ENCODE data around the gene MOGAT1. TPM values are rescaled to one million over a fixed set of nuclear protein-coding genes. Genes with fewer than 3 reads are reported as not detected.
A peak's percentile ranks its signal among the peaks of the same experiment; 100 is the strongest.
"Not testable (repeated sequence)": the region's sequence is repeated elsewhere in the genome, so short reads cannot be mapped to it uniquely, and the experiment has no call there.

MOGAT1 gene
- total RNA-seq, 1 donor from 2014 or later, result not detected

GRCh38 chr2:222713002-222713401 is 41.5 kb downstream of the MOGAT1 start:
- no peak overlapping the region for H3K4me3 ChIP-seq (ENCODE audit: insufficient read depth, low read depth, low read length)
- no peaks in the 10 kb centered on the region for H3K27me3 Mint-ChIP-seq (ENCODE audit: low read depth, unreplicated experiment)
- H3K4me2 ChIP-seq (ENCODE audit: low read length), result no peak overlapping the region
- no peak overlapping the region for H2AFZ ChIP-seq (ENCODE audit: low read depth, low read length)
- H3K79me2 ChIP-seq (ENCODE audit: insufficient read depth, low read length), result no peaks in the 10 kb centered on the region
- no peaks in the 10 kb centered on the region for H3K36me3 ChIP-seq (ENCODE audit: insufficient read depth, low read length)
- H3K27me3 ChIP-seq (ENCODE audit: insufficient read depth, low read length), result no peaks in the 10 kb centered on the region
- H3K4me3 Mint-ChIP-seq (ENCODE audit: unreplicated experiment), result no peak overlapping the region
- TF ChIP-seq CTCF (IDR thresholded peaks at IDR 0.05; ENCODE audit: insufficient read depth, low read depth, low read length), result no peak
- TF ChIP-seq EZH2 (IDR thresholded peaks at IDR 0.05; ENCODE audit: insufficient read depth, low read length), result no peak
- H3K9ac ChIP-seq (ENCODE audit: low read length), result no peak overlapping the region
- no peak for FAIRE-seq
- no peaks in the 10 kb centered on the region for H4K20me1 ChIP-seq (ENCODE audit: insufficient read depth, low read length)
- H3K9me3 Mint-ChIP-seq (ENCODE audit: unreplicated experiment), result no peaks in the 10 kb centered on the region
- H3K4me1 ChIP-seq (ENCODE audit: insufficient read depth, low read length), result peaks cover 9% of the 10 kb centered on the region
- no peaks in the 10 kb centered on the region for H3K9me3 ChIP-seq (ENCODE audit: insufficient read depth, low read depth, low read length)
- no peaks in the 10 kb centered on the region for H3K36me3 Mint-ChIP-seq (ENCODE audit: low read depth, unreplicated experiment)
- H3K27ac Mint-ChIP-seq (ENCODE audit: unreplicated experiment), result no peak overlapping the region
- no peak overlapping the region for H3K27ac ChIP-seq (ENCODE audit: low read depth, low read length)
- peaks cover 4% of the 10 kb centered on the region for H3K4me1 Mint-ChIP-seq (ENCODE audit: low read depth, unreplicated experiment)
- peak; percentile 35 for DNase-seq (ENCODE audit: low read depth)

- Histone ChIP-seq H3K9me3 (ENCODE audit: insufficient read depth, low read depth, low read length) (no peaks in the 10 kb centered on the region), H4K20me1 (ENCODE audit: insufficient read depth, low read length) (no peaks in the 10 kb centered on the region), H3K9ac (ENCODE audit: low read length) (no peak overlapping the region), H3K27ac (ENCODE audit: low read depth, low read length) (no peak overlapping the region), H2AFZ (ENCODE audit: low read depth, low read length) (no peak overlapping the region), H3K36me3 (ENCODE audit: insufficient read depth, low read length) (no peaks in the 10 kb centered on the region), H3K27me3 (ENCODE audit: insufficient read depth, low read length) (no peaks in the 10 kb centered on the region), H3K4me1 (ENCODE audit: insufficient read depth, low read length) (no peaks in the 10 kb centered on the region), H3K4me3 (ENCODE audit: insufficient read depth, low read depth, low read length) (no peak overlapping the region), H3K79me2 (ENCODE audit: insufficient read depth, low read length) (no peaks in the 10 kb centered on the region), H3K4me2 (ENCODE audit: low read length) (no peak overlapping the region)
- H3K36me3 Mint-ChIP-seq (ENCODE audit: low read depth, unreplicated experiment), result no peaks in the 10 kb centered on the region
- TF ChIP-seq CTCF (IDR thresholded peaks at IDR 0.05; ENCODE audit: insufficient read depth, low read depth, low read length), result no peak
- no peak for TF ChIP-seq EZH2 (IDR thresholded peaks at IDR 0.05; ENCODE audit: insufficient read depth, low read length)
- DNase-seq (ENCODE audit: low read depth), result peak; percentile 47
- H3K4me1 Mint-ChIP-seq (ENCODE audit: low read depth, unreplicated experiment), result peaks cover under 1% of the 10 kb centered on the region
- no peak overlapping the region for H3K27ac Mint-ChIP-seq (ENCODE audit: unreplicated experiment)
- H3K9me3 Mint-ChIP-seq (ENCODE audit: unreplicated experiment), result no peaks in the 10 kb centered on the region
- no peak for FAIRE-seq
- H3K4me3 Mint-ChIP-seq (ENCODE audit: unreplicated experiment), result no peak overlapping the region
- H3K27me3 Mint-ChIP-seq (ENCODE audit: low read depth, unreplicated experiment), result no peaks in the 10 kb centered on the region
These were observed 43.1 kb downstream of the MOGAT1 start for GRCh38 chr2:222714361-222715241.

GRCh38 chr2:222715742-222716141 is 44.3 kb downstream of the MOGAT1 start:
- H2AFZ ChIP-seq (ENCODE audit: low read depth, low read length), result no peak overlapping the region
- no peaks in the 10 kb centered on the region for H3K36me3 ChIP-seq (ENCODE audit: insufficient read depth, low read length)
- TF ChIP-seq CTCF (IDR thresholded peaks at IDR 0.05; ENCODE audit: insufficient read depth, low read depth, low read length) (no peak), EZH2 (IDR thresholded peaks at IDR 0.05; ENCODE audit: insufficient read depth, low read length) (no peak)
- no peaks in the 10 kb centered on the region for H3K4me1 ChIP-seq (ENCODE audit: insufficient read depth, low read length)
- Mint-ChIP-seq H3K27me3 (ENCODE audit: low read depth, unreplicated experiment) (no peaks in the 10 kb centered on the region), H3K4me3 (ENCODE audit: unreplicated experiment) (no peak overlapping the region), H3K9me3 (ENCODE audit: unreplicated experiment) (no peaks in the 10 kb centered on the region), H3K4me1 (ENCODE audit: low read depth, unreplicated experiment) (no peaks in the 10 kb centered on the region), H3K27ac (ENCODE audit: unreplicated experiment) (no peak overlapping the region), H3K36me3 (ENCODE audit: low read depth, unreplicated experiment) (no peaks in the 10 kb centered on the region)
- no peak overlapping the region for H3K4me3 ChIP-seq (ENCODE audit: insufficient read depth, low read depth, low read length)
- DNase-seq (ENCODE audit: low read depth) (no peak), FAIRE-seq (no peak)
- no peak overlapping the region for H3K27ac ChIP-seq (ENCODE audit: low read depth, low read length)
- H4K20me1 ChIP-seq (ENCODE audit: insufficient read depth, low read length), result no peaks in the 10 kb centered on the region
- no peaks in the 10 kb centered on the region for H3K27me3 ChIP-seq (ENCODE audit: insufficient read depth, low read length)
- H3K9ac ChIP-seq (ENCODE audit: low read length), result no peak overlapping the region
- H3K4me2 ChIP-seq (ENCODE audit: low read length), result no peak overlapping the region
- no peaks in the 10 kb centered on the region for H3K79me2 ChIP-seq (ENCODE audit: insufficient read depth, low read length)
- no peaks in the 10 kb centered on the region for H3K9me3 ChIP-seq (ENCODE audit: insufficient read depth, low read depth, low read length)

DNA sequence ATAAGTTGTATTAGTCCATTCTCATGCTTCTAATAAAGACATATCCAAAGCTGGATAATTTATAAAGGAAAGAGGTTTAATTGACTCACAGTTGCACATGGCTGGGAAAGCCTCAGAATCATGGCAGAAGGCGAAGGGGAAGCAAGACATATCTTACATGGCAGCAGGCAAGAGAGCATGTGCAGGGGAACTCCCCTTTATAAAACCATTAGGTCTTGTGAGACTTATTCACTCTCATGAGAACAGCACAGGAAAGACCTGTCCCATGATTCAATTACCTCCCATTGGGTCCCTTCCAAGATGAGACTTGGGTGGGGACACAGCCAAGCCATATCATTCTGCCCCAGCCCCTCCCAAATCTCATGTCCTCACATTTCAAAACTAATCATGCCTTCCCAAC is 48.3 kb downstream of the MOGAT1 start:
- H3K36me3 Mint-ChIP-seq (ENCODE audit: low read depth, unreplicated experiment); H3K9ac ChIP-seq (ENCODE audit: low read length); H4K20me1 ChIP-seq (ENCODE audit: insufficient read depth, low read length); H3K9me3 ChIP-seq (ENCODE audit: insufficient read depth, low read depth, low read length); H3K4me1 ChIP-seq (ENCODE audit: insufficient read depth, low read length); H3K27ac Mint-ChIP-seq (ENCODE audit: unreplicated experiment); H3K9me3 Mint-ChIP-seq (ENCODE audit: unreplicated experiment); H3K27me3 ChIP-seq (ENCODE audit: insufficient read depth, low read length); H3K4me1 Mint-ChIP-seq (ENCODE audit: low read depth, unreplicated experiment); H2AFZ ChIP-seq (ENCODE audit: low read depth, low read length); DNase-seq (ENCODE audit: low read depth); H3K4me2 ChIP-seq (ENCODE audit: low read length); H3K4me3 ChIP-seq (ENCODE audit: insufficient read depth, low read depth, low read length); FAIRE-seq; H3K27me3 Mint-ChIP-seq (ENCODE audit: low read depth, unreplicated experiment); H3K36me3 ChIP-seq (ENCODE audit: insufficient read depth, low read length); H3K27ac ChIP-seq (ENCODE audit: low read depth, low read length); H3K79me2 ChIP-seq (ENCODE audit: insufficient read depth, low read length); H3K4me3 Mint-ChIP-seq (ENCODE audit: unreplicated experiment): not testable (repeated sequence)
